ENCODE data around the gene CENPN. TPM values are rescaled to one million over a fixed set of nuclear protein-coding genes. Genes with fewer than 3 reads are reported as not detected.

The CENPN gene
- total and polyA plus RNA-seq, 2 of the 13 experiments (the other 11 are each of a cell fraction or from before 2014, with no cell fraction given), result 29.7 to 129 TPM

- TF ChIP-seq ZHX1 (CRISPR knock-in tag; IDR thresholded peaks at IDR 0.05; ENCODE audit: low read depth) (no peak), HNF4G (IDR thresholded peaks at IDR 0.05; ENCODE audit: borderline replicate concordance, low read depth, low read length) (no peak), HNF4G (CRISPR knock-in tag; IDR thresholded peaks at IDR 0.05; ENCODE audit: borderline replicate concordance, low read depth) (no peak)
These were observed 7.7 kb downstream of the CENPN start (continued) for GRCh38 chr16:81014672-81015071.

- DNase-seq (ENCODE audit: low spot score) (no peak), FAIRE-seq (no peak), ATAC-seq (no peak)
- in situ Hi-C loops (cut with HindIII; ENCODE audit: extremely low pct_ligation_motif_present, low pct_unique_long_range_greater_than_20kb) (no loop called here), intact Hi-C loops (cut with micrococcal nuclease; ENCODE audit: unreplicated experiment) (no loop called here)
- no peak overlapping the region for H3K9ac ChIP-seq (ENCODE audit: insufficient read depth, low read depth, low read length)
- no peak overlapping the region for H3K27ac ChIP-seq (ENCODE audit: extremely low read length, insufficient read depth, low read length)
- no peaks in the 10 kb centered on the region for H4K20me1 ChIP-seq (ENCODE audit: insufficient read depth, low read length)
- H2AFZ ChIP-seq (ENCODE audit: low read length), result no peak overlapping the region
- no peaks in the 10 kb centered on the region for H3K4me1 ChIP-seq (ENCODE audit: insufficient read depth, low read length)
- H3K4me2 ChIP-seq (ENCODE audit: low read depth, low read length), result no peak overlapping the region
- ChIA-PET POLR2A (no interaction called here), CTCF (ENCODE audit: low intra/inter-chr PET ratio, low total read pairs) (no interaction called here)
- H3K9me3 ChIP-seq (ENCODE audit: low read length), result no peaks in the 10 kb centered on the region
- H3K4me3 ChIP-seq (replicated peaks in 1 of 3; ENCODE audit: insufficient read depth in 1 of 3, low read depth in 2 of 3, low read length in 3 of 3), result no peak overlapping the region
- 98% methylated on average over 2 of the region's 2 CpGs for WGBS (ENCODE audit: low lambda C conversion rate)
- TF ChIP-seq HNF1B (CRISPR knock-in tag; IDR thresholded peaks at IDR 0.05), result no peak
- no peak for TF ChIP-seq FOXO1 (CRISPR knock-in tag; IDR thresholded peaks at IDR 0.05)
- TF ChIP-seq ZNF572 (CRISPR knock-in tag; IDR thresholded peaks at IDR 0.05), result no peak
- TF ChIP-seq TMF1 (CRISPR knock-in tag; IDR thresholded peaks at IDR 0.05; ENCODE audit: low read depth), result no peak
- no peak for TF ChIP-seq ZNF646 (CRISPR knock-in tag; IDR thresholded peaks at IDR 0.05)
- no peak for TF ChIP-seq HNRNPH1 (optimal IDR thresholded peaks at IDR 0.05; ENCODE audit: low read depth, low read length)
- TF ChIP-seq E2F1 (CRISPR knock-in tag; IDR thresholded peaks at IDR 0.05), result no peak
- no peak for TF ChIP-seq AHR (CRISPR knock-in tag; IDR thresholded peaks at IDR 0.05)
- no peak for TF ChIP-seq ZNF674 (CRISPR knock-in tag; IDR thresholded peaks at IDR 0.05; ENCODE audit: low read depth)
- no peaks in the 10 kb centered on the region for H3K79me2 ChIP-seq (ENCODE audit: insufficient read depth, low read length)
- BruUV-seq (replicated peaks), result no TSS peak
- peaks cover 32 to 94% of the 10 kb centered on the region in 2 experiments for H3K36me3 ChIP-seq (replicated peaks in 1 of 2; ENCODE audit: control insufficient read depth in 1 of 2, insufficient read depth in 2 of 2, low read length in 2 of 2)
- no peaks in the 10 kb centered on the region for H3K27me3 ChIP-seq (ENCODE audit: control insufficient read depth in 1 of 2, insufficient read depth in 2 of 2, low read length in 2 of 2)
These were observed 11.5 kb downstream of the CENPN start for GRCh38 chr16:81018496-81018895.

All from HepG2 (cell line).